A673 (cell line): ENCODE results near the gene RPL31. TPM values are rescaled to one million over a fixed set of nuclear protein-coding genes. Genes with fewer than 3 reads are reported as not detected.

Experiments used
- BruUV-seq: library from RNA; stranded (reverse); fragments of 400-500 nt; replicated peaks from 2 replicates; lab custom pipeline; 2021; lab: Mats Ljungman, UMichigan
- CTCF ChIA-PET: fragments of 300-600 bp; sonication (Branson Sonifier 250); formaldehyde crosslinking; loops from one replicate; lab custom pipeline; 2022; ENCODE audit warnings: antibody characterized with exemption; lab: Charles Lee
- POLR2A ChIA-PET: fragments of 300-600 bp; sonication (Branson Sonifier 250); formaldehyde crosslinking; loops from one replicate; lab custom pipeline; 2022; ENCODE audit warnings: antibody characterized with exemption; ENCODE audit not compliant: low non-redundant PET; lab: Charles Lee
- DNase-seq: peaks from one replicate; pipeline ENCODE4 v3.0.0-alpha.2; 2015; ENCODE audit warnings: low spot score
- H3K27ac ChIP-seq: fragments of 200-600 bp; sonication (generic); 2 replicates; pipeline ENCODE4 v1.5.1; 2016; ENCODE audit warnings: mixed run types, low read depth, mild to moderate bottlenecking, mixed read lengths, antibody characterized with exemption, low read length; ENCODE audit not compliant: poor library complexity, severe bottlenecking
- H3K27me3 ChIP-seq: fragments of 200-600 bp; sonication (generic); replicated peaks from 2 replicates; pipeline ENCODE4 v1.6.1; 2017; ENCODE audit warnings: mixed run types, low read depth, mild to moderate bottlenecking, mixed read lengths, antibody characterized with exemption, low read length; ENCODE audit not compliant: insufficient read depth, poor library complexity
- H3K36me3 ChIP-seq: fragments of 200-600 bp; sonication (generic); 2 replicates; pipeline ENCODE4 v1.6.1; 2016; ENCODE audit warnings: mixed run types, mild to moderate bottlenecking, mixed read lengths, antibody characterized with exemption, low read length; ENCODE audit not compliant: insufficient read depth, poor library complexity, severe bottlenecking
- H3K4me1 ChIP-seq: fragments of 200-600 bp; sonication (generic); 2 replicates; pipeline ENCODE4 v1.6.1; 2017; ENCODE audit warnings: mixed run types, mild to moderate bottlenecking, mixed read lengths, antibody characterized with exemption, low read length; ENCODE audit not compliant: insufficient read depth, poor library complexity, severe bottlenecking
- H3K4me3 ChIP-seq: fragments of 200-600 bp; sonication (generic); 2 replicates; pipeline ENCODE4 v1.5.1; 2016; ENCODE audit warnings: low read depth, mixed run types, mild to moderate bottlenecking, mixed read lengths, low read length; ENCODE audit not compliant: poor library complexity, severe bottlenecking
- H3K9me3 ChIP-seq: fragments of 200-600 bp; sonication (generic); 2 replicates; pipeline ENCODE4 v1.6.1; 2016; ENCODE audit warnings: mixed run types, low read depth, mild to moderate bottlenecking, mixed read lengths, antibody characterized with exemption, low read length; ENCODE audit not compliant: poor library complexity, severe bottlenecking
- CTCF ChIP-seq: fragments of 300-800, 200-600 bp; sonication (generic); conservative IDR thresholded peaks from 2 replicates; pipeline ENCODE4 v1.5.1; 2017; ENCODE audit warnings: low read depth, mild to moderate bottlenecking, antibody characterized with exemption, low read length, moderate library complexity, mixed read lengths
- EZH2 ChIP-seq: fragments of 200-600 bp; sonication (generic); IDR thresholded peaks from 2 replicates; pipeline ENCODE4 v1.6.1; 2017; ENCODE audit warnings: borderline replicate concordance, low read depth, mild to moderate bottlenecking, mixed read lengths, antibody characterized with exemption, low read length; ENCODE audit not compliant: poor library complexity, severe bottlenecking
- intact Hi-C: fragments of 100-400 bp; cut with micrococcal nuclease; formaldehyde crosslinking; loops from one replicate; pipeline ENCODE4 v1.10.0; 2022; ENCODE audit not compliant: unreplicated experiment
- total RNA-seq: library from RNA; stranded (reverse); gene quantifications from 2 replicates; pipeline ENCODE4 v1.2.3, GENCODE V29; 2021

Gene RPL31
- total RNA-seq, 1 experiment from 2014 or later, result 1,196 TPM

- Histone ChIP-seq H3K27me3 (no peaks in the 10 kb centered on the region), H3K36me3 (no peaks in the 10 kb centered on the region), H3K4me1 (no peaks in the 10 kb centered on the region), H3K27ac (no peak overlapping the region), H3K9me3 (no peaks in the 10 kb centered on the region), H3K4me3 (no peak overlapping the region)
- TF ChIP-seq CTCF, result peak; percentile 63
- TF ChIP-seq EZH2, result no peak
- DNase-seq, result peak; percentile 31
- intact Hi-C loops, result no loop called here
- ChIA-PET POLR2A (no interaction called here), CTCF (no interaction called here)
- no TSS peak for BruUV-seq
Observed at GRCh38 chr2:101038455-101039255, 36.6 kb downstream of the RPL31 start.

GRCh38 chr2:101040072-101040471 lies 38.0 kb downstream of the RPL31 start:
- BruUV-seq, result no TSS peak
- TF ChIP-seq CTCF, result no peak
- no peak for TF ChIP-seq EZH2
- H3K27me3 ChIP-seq, result no peaks in the 10 kb centered on the region
- intact Hi-C loops, result no loop called here
- no peaks in the 10 kb centered on the region for H3K36me3 ChIP-seq
- ChIA-PET POLR2A (no interaction called here), CTCF (interaction anchor here (0.5 kb wide), 1 partner anchor 133 kb away, joined by 3 read pairs; no protein-coding TSS in a partner anchor)
- H3K4me3 ChIP-seq, result no peak overlapping the region
- no peaks in the 10 kb centered on the region for H3K4me1 ChIP-seq
- DNase-seq, result no peak
- H3K9me3 ChIP-seq, result no peaks in the 10 kb centered on the region
- no peak overlapping the region for H3K27ac ChIP-seq

GRCh38 chr2:101040761-101041160 lies 38.7 kb downstream of the RPL31 start:
- TF ChIP-seq CTCF (no peak), EZH2 (no peak)
- H3K4me1 ChIP-seq, result no peaks in the 10 kb centered on the region
- no peaks in the 10 kb centered on the region for H3K9me3 ChIP-seq
- H3K36me3 ChIP-seq, result no peaks in the 10 kb centered on the region
- POLR2A ChIA-PET, result no interaction called here
- intact Hi-C loops, result no loop called here
- CTCF ChIA-PET, result no interaction called here
- no peak overlapping the region for H3K27ac ChIP-seq
- no peaks in the 10 kb centered on the region for H3K27me3 ChIP-seq
- H3K4me3 ChIP-seq, result no peak overlapping the region
- no TSS peak for BruUV-seq
- no peak for DNase-seq
